ENCODE results near the gene MYL3. TPM values are rescaled to one million over a fixed set of nuclear protein-coding genes. Genes with fewer than 3 reads are reported as not detected.

The MYL3 gene
- polyA plus RNA-seq, 1 donor (not counting 4 experiments of a cell fraction or from before 2014, with no cell fraction given): not detected

DNA sequence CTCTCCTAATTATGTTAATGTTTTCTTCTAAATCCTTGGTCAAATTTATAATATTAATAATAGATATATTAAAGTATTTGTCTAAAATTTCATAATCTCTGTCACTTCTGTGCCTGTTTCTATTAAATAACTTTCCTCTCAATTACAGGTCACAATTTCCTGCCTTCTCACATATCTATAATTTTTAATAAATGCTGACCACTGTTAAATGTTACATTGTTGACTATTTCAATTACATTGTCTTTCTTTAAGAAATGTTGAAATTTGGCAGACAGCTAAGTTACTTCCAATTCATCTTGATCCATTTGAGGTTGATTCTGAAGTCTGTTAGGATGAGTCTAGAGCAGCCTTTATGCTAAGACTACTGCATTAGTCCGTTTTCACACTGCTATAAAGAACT is 41.7 kb downstream of the MYL3 start:
- Histone ChIP-seq H3K36me3 (ENCODE audit: control insufficient read depth in 2 of 2, extremely low read depth in 1 of 2, insufficient read depth in 2 of 2, low read length in 2 of 2) (no peaks in the 10 kb centered on the region), H3K27ac (ENCODE audit: control insufficient read depth, insufficient read depth, low read length) (no peak overlapping the region), H3K4me3 (ENCODE audit: control insufficient read depth in 2 of 3, extremely low read depth in 1 of 3, insufficient read depth in 2 of 3, low read depth in 1 of 3, low read length in 3 of 3) (no peak overlapping the region), H4K20me1 (ENCODE audit: control insufficient read depth, extremely low read depth, insufficient read depth, low read length) (no peaks in the 10 kb centered on the region), H3K27me3 (ENCODE audit: control insufficient read depth, extremely low read depth, insufficient read depth, low read length) (no peaks in the 10 kb centered on the region), H3K79me2 (ENCODE audit: control insufficient read depth, insufficient read depth, low read length) (no peaks in the 10 kb centered on the region), H3K9me3 (ENCODE audit: control insufficient read depth, low read depth, low read length) (no peaks in the 10 kb centered on the region), H3K4me2 (ENCODE audit: control insufficient read depth, extremely low read depth, insufficient read depth, low read depth, low read length) (no peak overlapping the region), H3K9ac (ENCODE audit: control insufficient read depth, extremely low read depth, insufficient read depth, low read length) (no peak overlapping the region), H3K9me1 (ENCODE audit: control insufficient read depth, extremely low read depth, insufficient read depth, low read length) (no peaks in the 10 kb centered on the region), H2AFZ (ENCODE audit: control insufficient read depth, low read length) (no peak overlapping the region), H3K4me1 (ENCODE audit: control insufficient read depth, extremely low read depth, insufficient read depth, low read length) (no peaks in the 10 kb centered on the region)
- DNase-seq (ENCODE audit: low read depth, low spot score) (no peak), FAIRE-seq (no peak)
- dilution Hi-C loops (cut with MboI; ENCODE audit: extremely low pct_ligation_motif_present, low sequenced_read_pairs): no loop called here
- TF ChIP-seq, protein P1, sequence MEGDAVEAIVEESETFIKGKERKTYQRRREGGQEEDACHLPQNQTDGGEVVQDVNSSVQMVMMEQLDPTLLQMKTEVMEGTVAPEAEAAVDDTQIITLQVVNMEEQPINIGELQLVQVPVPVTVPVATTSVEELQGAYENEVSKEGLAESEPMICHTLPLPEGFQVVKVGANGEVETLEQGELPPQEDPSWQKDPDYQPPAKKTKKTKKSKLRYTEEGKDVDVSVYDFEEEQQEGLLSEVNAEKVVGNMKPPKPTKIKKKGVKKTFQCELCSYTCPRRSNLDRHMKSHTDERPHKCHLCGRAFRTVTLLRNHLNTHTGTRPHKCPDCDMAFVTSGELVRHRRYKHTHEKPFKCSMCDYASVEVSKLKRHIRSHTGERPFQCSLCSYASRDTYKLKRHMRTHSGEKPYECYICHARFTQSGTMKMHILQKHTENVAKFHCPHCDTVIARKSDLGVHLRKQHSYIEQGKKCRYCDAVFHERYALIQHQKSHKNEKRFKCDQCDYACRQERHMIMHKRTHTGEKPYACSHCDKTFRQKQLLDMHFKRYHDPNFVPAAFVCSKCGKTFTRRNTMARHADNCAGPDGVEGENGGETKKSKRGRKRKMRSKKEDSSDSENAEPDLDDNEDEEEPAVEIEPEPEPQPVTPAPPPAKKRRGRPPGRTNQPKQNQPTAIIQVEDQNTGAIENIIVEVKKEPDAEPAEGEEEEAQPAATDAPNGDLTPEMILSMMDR (optimal IDR thresholded peaks at IDR 0.05 in 1 of 3, IDR thresholded peaks at IDR 0.05 in 1 of 3, conservative IDR thresholded peaks at IDR 0.05 in 1 of 3; ENCODE audit: extremely low read depth in 1 of 3, insufficient read depth in 2 of 3, low read length in 3 of 3): no peak
- TF ChIP-seq EZH2 (IDR thresholded peaks at IDR 0.05; ENCODE audit: low read length): no peak

DNA sequence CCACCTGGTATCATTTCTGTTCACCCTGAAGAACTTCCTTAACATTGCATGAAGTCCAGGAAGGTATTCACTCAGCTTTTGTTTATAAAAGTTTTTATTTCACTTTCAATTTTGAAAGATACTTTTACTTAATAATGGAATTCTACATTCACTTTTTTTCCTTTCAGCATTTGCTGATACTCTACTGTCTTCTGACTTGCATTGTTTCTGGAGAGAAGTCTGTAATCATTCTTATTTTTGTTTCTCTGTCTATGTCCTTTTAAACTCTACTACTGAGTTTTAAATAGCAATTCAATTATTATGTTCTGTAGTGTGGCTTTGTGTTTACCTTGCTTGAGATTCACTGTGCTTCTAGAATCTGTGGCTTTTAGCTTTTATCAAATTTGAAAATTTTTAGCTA is 42.4 kb downstream of the MYL3 start:
- Histone ChIP-seq H4K20me1 (ENCODE audit: control insufficient read depth, extremely low read depth, insufficient read depth, low read length) (no peaks in the 10 kb centered on the region), H3K9me3 (ENCODE audit: control insufficient read depth, low read depth, low read length) (no peaks in the 10 kb centered on the region), H2AFZ (ENCODE audit: control insufficient read depth, low read length) (no peak overlapping the region), H3K4me2 (ENCODE audit: control insufficient read depth, extremely low read depth, insufficient read depth, low read depth, low read length) (no peak overlapping the region), H3K4me1 (ENCODE audit: control insufficient read depth, extremely low read depth, insufficient read depth, low read length) (no peaks in the 10 kb centered on the region), H3K4me3 (ENCODE audit: control insufficient read depth in 2 of 3, extremely low read depth in 1 of 3, insufficient read depth in 2 of 3, low read depth in 1 of 3, low read length in 3 of 3) (no peak overlapping the region), H3K27me3 (ENCODE audit: control insufficient read depth, extremely low read depth, insufficient read depth, low read length) (no peaks in the 10 kb centered on the region), H3K79me2 (ENCODE audit: control insufficient read depth, insufficient read depth, low read length) (no peaks in the 10 kb centered on the region), H3K9me1 (ENCODE audit: control insufficient read depth, extremely low read depth, insufficient read depth, low read length) (no peaks in the 10 kb centered on the region), H3K27ac (ENCODE audit: control insufficient read depth, insufficient read depth, low read length) (no peak overlapping the region), H3K36me3 (ENCODE audit: control insufficient read depth in 2 of 2, extremely low read depth in 1 of 2, insufficient read depth in 2 of 2, low read length in 2 of 2) (no peaks in the 10 kb centered on the region), H3K9ac (ENCODE audit: control insufficient read depth, extremely low read depth, insufficient read depth, low read length) (no peak overlapping the region)
- TF ChIP-seq, protein P1 (optimal IDR thresholded peaks at IDR 0.05 in 1 of 3, IDR thresholded peaks at IDR 0.05 in 1 of 3, conservative IDR thresholded peaks at IDR 0.05 in 1 of 3; ENCODE audit: extremely low read depth in 1 of 3, insufficient read depth in 2 of 3, low read length in 3 of 3): no peak
- no peak for TF ChIP-seq EZH2 (IDR thresholded peaks at IDR 0.05; ENCODE audit: low read length)
- DNase-seq (ENCODE audit: low read depth, low spot score) (no peak), FAIRE-seq (no peak)
- dilution Hi-C loops (cut with MboI; ENCODE audit: extremely low pct_ligation_motif_present, low sequenced_read_pairs): no loop called here
